NB4 (cell line): ENCODE data around the gene NUDT3.

ENCODE experiments used
- DNase-seq: peaks from one replicate; pipeline ENCODE4 v3.0.0; 2010; ENCODE audit warnings: low read depth
- H3K4me3 ChIP-seq: one replicate; pipeline ENCODE4 v1.5.1; 2011; ENCODE audit warnings: mild to moderate bottlenecking, low read depth, low read length, moderate library complexity
- MYC ChIP-seq: IDR thresholded peaks from 2 replicates; pipeline ENCODE4 v1.6.1; 2011; ENCODE audit warnings: low read depth, low read length
- POLR2A ChIP-seq: IDR thresholded peaks from 2 replicates; pipeline ENCODE4 v1.6.1; 2011; ENCODE audit warnings: mild to moderate bottlenecking; ENCODE audit not compliant: insufficient read length; ENCODE audit errors: extremely low read depth
- TF ChIP-seq, protein P1 (sequence below): IDR thresholded peaks from one replicate; pipeline ENCODE4 v1.5.1; 2012; ENCODE audit warnings: low read depth, low read length
- TF ChIP-seq, protein P2 (sequence below): IDR thresholded peaks from 2 replicates; pipeline ENCODE4 v1.6.1; 2011; ENCODE audit warnings: low read depth, low read length

Gene NUDT3

DNA sequence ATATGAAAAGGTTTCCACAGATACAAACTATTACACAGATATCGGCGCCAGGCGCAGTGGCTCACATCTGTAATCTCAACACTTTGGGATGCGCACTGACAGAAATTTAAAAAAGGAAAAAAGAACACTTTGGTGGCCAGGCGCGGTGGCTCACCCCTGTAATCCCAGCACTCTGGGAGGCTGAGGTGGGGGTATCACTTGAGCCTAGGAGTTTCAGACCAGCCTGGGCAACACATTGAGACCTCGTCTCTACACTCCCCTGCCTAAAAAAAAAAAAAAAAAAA, 41.6 kb downstream of the NUDT3 start:
- no peak for DNase-seq

GRCh38 chr6:34350137-34350933, 42.1 kb downstream of the NUDT3 start:
- TF ChIP-seq MYC (no peak), POLR2A (no peak)
- TF ChIP-seq, protein P1, sequence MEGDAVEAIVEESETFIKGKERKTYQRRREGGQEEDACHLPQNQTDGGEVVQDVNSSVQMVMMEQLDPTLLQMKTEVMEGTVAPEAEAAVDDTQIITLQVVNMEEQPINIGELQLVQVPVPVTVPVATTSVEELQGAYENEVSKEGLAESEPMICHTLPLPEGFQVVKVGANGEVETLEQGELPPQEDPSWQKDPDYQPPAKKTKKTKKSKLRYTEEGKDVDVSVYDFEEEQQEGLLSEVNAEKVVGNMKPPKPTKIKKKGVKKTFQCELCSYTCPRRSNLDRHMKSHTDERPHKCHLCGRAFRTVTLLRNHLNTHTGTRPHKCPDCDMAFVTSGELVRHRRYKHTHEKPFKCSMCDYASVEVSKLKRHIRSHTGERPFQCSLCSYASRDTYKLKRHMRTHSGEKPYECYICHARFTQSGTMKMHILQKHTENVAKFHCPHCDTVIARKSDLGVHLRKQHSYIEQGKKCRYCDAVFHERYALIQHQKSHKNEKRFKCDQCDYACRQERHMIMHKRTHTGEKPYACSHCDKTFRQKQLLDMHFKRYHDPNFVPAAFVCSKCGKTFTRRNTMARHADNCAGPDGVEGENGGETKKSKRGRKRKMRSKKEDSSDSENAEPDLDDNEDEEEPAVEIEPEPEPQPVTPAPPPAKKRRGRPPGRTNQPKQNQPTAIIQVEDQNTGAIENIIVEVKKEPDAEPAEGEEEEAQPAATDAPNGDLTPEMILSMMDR: no peak
- TF ChIP-seq, protein P2, sequence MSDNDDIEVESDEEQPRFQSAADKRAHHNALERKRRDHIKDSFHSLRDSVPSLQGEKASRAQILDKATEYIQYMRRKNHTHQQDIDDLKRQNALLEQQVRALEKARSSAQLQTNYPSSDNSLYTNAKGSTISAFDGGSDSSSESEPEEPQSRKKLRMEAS: no peak
- peak; percentile 18 for DNase-seq
- no peak overlapping the region for H3K4me3 ChIP-seq

More for the DNA sequence above, 41.6 kb downstream of the NUDT3 start:
- H3K4me3 ChIP-seq: no peak overlapping the region
- TF ChIP-seq MYC: no peak
- TF ChIP-seq POLR2A: no peak
- TF ChIP-seq, protein P1: no peak
- TF ChIP-seq, protein P2: no peak

GRCh38 chr6:34349211-34349610, 43.3 kb downstream of the NUDT3 start:
- no peak overlapping the region for H3K4me3 ChIP-seq
- peak; percentile 25 for DNase-seq
- TF ChIP-seq, protein P1: no peak
- TF ChIP-seq POLR2A: no peak

- H3K4me3 ChIP-seq: no peak overlapping the region
- DNase-seq: no peak
- TF ChIP-seq, protein P2: no peak
- TF ChIP-seq POLR2A (no peak), MYC (no peak)
- TF ChIP-seq, protein P1: no peak
These were observed 45.2 kb downstream of the NUDT3 start for GRCh38 chr6:34347303-34347702.

GRCh38 chr6:34346175-34347119, 46.0 kb downstream of the NUDT3 start:
- H3K4me3 ChIP-seq: no peak overlapping the region
- no peak for DNase-seq
- TF ChIP-seq, protein P1: no peak
- no peak for TF ChIP-seq POLR2A
- TF ChIP-seq, protein P2: no peak
- TF ChIP-seq MYC: no peak
